HepG2 (cell line): ENCODE results near the gene LCN12.

Experiments
- KLF16 ChIP-seq, 2 experiments: sonication (generic) in 1 of 2; formaldehyde crosslinking in 1 of 2; IDR thresholded peaks; 2 replicates each; pipeline versions ENCODE4 v1.6.1 to v1.8.0; 2016 to 2023; ENCODE audit warnings: missing genetic modification reagents in 2 of 2, missing compliant biosample characterization in 1 of 2
- POLR2AphosphoS5 ChIP-seq: IDR thresholded peaks from 2 replicates; pipeline ENCODE4 v1.6.1; 2012; ENCODE audit warnings: low read depth, low read length
- ZBTB7A ChIP-seq: sonication (generic); formaldehyde crosslinking; IDR thresholded peaks from 2 replicates; pipeline ENCODE4 v1.8.0; 2022; ENCODE audit warnings: mild to moderate bottlenecking, missing genetic modification reagents
- ZFX ChIP-seq: sonication (generic); formaldehyde crosslinking; IDR thresholded peaks from 2 replicates; pipeline ENCODE4 v1.4.0; 2020; ENCODE audit warnings: mild to moderate bottlenecking, low read depth, missing genetic modification reagents, moderate library complexity
- TF ChIP-seq, protein P1 (sequence below): IDR thresholded peaks from 2 replicates; pipeline ENCODE4 v1.6.1; 2012; ENCODE audit warnings: inconsistent platforms
- TF ChIP-seq, protein P2 (sequence below): sonication (generic); formaldehyde crosslinking; IDR thresholded peaks from one replicate; pipeline ENCODE4 v1.5.1; 2020; ENCODE audit warnings: mild to moderate bottlenecking, missing genetic modification reagents; ENCODE audit errors: not compliant biosample characterization

DNA sequence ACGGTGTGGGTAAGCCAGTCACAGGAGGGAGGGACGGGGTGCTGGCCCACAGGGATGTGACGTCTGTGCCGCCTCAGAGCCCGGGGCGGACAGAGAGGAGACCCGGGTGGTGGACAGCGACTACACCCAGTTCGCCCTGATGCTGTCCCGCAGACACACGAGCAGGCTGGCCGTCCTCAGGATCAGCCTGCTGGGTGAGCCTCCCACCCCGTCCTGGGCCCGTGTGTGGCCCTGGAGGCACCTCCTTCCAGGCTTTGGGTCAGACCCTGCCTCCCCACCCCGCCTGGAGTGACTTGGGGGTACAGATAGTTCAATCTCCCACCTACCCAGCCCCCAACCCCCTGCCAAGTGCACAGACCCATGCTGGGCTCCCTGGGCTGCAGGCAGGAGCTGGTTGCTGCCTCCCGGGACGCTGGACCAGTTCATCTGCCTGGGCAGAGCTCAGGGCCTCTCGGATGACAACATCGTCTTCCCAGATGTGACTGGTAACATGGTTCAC, 1.7 kb downstream of the LCN12 start:
- TF ChIP-seq ZBTB7A (no peak), KLF16 (CRISPR knock-in tag; IDR thresholded peaks at IDR 0.05) (no peak), ZFX (CRISPR knock-in tag) (no peak), POLR2AphosphoS5 (no peak)
- TF ChIP-seq, protein P1, sequence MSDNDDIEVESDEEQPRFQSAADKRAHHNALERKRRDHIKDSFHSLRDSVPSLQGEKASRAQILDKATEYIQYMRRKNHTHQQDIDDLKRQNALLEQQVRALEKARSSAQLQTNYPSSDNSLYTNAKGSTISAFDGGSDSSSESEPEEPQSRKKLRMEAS, result no peak
- TF ChIP-seq, protein P2, sequence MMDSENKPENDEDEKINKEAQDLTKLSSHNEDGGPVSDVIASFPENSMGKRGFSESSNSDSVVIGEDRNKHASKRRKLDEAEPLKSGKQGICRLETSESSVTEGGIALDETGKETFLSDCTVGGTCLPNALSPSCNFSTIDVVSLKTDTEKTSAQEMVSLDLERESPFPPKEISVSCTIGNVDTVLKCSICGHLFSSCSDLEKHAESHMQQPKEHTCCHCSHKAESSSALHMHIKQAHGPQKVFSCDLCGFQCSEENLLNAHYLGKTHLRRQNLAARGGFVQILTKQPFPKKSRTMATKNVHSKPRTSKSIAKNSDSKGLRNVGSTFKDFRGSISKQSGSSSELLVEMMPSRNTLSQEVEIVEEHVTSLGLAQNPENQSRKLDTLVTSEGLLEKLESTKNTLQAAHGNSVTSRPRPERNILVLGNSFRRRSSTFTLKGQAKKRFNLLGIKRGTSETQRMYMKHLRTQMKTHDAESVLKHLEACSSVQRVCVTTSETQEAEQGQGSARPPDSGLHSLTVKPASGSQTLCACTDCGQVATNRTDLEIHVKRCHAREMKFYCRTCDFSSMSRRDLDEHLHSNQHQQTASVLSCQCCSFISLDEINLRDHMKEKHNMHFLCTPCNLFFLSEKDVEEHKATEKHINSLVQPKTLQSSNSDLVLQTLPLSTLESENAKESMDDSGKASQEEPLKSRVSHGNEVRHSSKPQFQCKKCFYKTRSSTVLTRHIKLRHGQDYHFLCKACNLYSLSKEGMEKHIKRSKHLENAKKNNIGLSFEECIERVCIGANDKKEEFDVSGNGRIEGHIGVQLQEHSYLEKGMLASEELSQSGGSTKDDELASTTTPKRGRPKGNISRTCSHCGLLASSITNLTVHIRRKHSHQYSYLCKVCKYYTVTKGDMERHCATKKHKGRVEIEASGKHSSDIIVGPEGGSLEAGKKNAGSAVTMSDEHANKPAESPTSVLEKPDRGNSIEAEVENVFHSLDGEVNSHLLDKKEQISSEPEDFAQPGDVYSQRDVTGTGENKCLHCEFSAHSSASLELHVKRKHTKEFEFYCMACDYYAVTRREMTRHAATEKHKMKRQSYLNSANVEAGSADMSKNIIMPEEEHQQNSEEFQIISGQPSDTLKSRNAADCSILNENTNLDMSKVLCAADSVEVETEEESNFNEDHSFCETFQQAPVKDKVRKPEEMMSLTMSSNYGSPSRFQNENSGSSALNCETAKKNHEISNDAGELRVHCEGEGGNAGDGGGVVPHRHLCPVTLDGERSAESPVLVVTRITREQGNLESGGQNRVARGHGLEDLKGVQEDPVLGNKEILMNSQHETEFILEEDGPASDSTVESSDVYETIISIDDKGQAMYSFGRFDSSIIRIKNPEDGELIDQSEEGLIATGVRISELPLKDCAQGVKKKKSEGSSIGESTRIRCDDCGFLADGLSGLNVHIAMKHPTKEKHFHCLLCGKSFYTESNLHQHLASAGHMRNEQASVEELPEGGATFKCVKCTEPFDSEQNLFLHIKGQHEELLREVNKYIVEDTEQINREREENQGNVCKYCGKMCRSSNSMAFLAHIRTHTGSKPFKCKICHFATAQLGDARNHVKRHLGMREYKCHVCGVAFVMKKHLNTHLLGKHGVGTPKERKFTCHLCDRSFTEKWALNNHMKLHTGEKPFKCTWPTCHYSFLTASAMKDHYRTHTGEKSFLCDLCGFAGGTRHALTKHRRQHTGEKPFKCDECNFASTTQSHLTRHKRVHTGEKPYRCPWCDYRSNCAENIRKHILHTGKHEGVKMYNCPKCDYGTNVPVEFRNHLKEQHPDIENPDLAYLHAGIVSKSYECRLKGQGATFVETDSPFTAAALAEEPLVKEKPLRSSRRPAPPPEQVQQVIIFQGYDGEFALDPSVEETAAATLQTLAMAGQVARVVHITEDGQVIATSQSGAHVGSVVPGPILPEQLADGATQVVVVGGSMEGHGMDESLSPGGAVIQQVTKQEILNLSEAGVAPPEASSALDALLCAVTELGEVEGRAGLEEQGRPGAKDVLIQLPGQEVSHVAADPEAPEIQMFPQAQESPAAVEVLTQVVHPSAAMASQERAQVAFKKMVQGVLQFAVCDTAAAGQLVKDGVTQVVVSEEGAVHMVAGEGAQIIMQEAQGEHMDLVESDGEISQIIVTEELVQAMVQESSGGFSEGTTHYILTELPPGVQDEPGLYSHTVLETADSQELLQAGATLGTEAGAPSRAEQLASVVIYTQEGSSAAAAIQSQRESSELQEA, result no peak
